ENCODE data around the gene SNN. TPM values are rescaled to one million over a fixed set of nuclear protein-coding genes. Genes with fewer than 3 reads are reported as not detected.

Gene SNN
- total RNA-seq, 1 donor from 2014 or later, result 23.6 TPM

DNA sequence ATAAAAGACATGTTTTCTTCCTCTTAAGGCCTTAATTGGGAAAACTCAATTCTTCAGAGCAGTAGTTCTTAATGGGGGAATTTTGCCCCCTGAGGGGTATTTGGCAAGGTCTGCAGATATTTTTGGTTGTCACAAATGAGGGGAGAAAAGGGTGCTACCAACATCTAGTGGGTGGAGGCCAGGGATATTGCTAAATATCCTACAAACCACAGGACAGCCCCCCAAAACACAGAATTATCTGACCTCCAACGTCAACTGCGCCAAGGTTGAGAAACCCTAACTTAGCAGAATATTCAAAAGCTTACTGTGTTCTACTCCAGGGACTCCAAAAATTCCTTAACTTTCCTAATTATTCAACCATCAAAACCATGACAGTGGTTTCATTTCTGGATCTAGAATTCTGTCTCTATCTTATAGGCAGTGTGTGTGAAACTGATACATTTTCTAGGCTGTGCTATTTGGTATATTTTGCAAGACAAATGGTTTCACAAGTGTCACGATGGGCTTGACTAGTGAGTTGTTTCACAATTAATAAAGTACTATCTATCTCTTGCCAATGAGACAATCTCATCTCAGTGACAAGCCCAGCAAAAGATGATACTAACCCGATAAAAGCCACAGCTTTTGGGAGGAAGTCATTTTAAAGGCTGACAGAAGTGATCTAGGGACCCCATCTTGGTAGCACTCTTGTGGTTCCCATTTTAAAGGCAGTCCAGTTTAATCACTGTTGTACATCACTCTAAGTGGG, 59.7 kb downstream of the SNN start:
- DNase-seq (ENCODE audit: low spot score), result no peak

Other genes starting within 250 kb of the SNN start
- gene LITAF, start 81.5 kb upstream of the SNN start, total RNA-seq, result 160 TPM
- gene TXNDC11, start 74.4 kb downstream of the SNN start, total RNA-seq, result 49.9 TPM
- 64.1 TPM for gene ZC3H7A, start 128.8 kb downstream of the SNN start, total RNA-seq
- gene RSL1D1, start 183.1 kb downstream of the SNN start, total RNA-seq, result 170 TPM
- 134 TPM for gene GSPT1, start 247.5 kb downstream of the SNN start, total RNA-seq

All from ureter (tissue), 1 donor.